Ovary (tissue), 9 donors: ENCODE results near the gene PGAM1. TPM values are rescaled to one million over a fixed set of nuclear protein-coding genes. Genes with fewer than 3 reads are reported as not detected.

Experiments
- DNase-seq, 5 donors: peaks; one replicate each; pipeline ENCODE4 v3.0.0-alpha.2; 2019 to 2020
- H3K27ac ChIP-seq, 2 donors: fragments of 200-600 bp; one replicate each; pipeline versions ENCODE4 v1.5.1 to v1.8.0; 2019 to 2022
- H3K27me3 ChIP-seq: fragments of 200-600 bp; one replicate; pipeline ENCODE4 v1.8.0; 2022
- H3K36me3 ChIP-seq: fragments of 200-600 bp; sonication (generic); one replicate; pipeline ENCODE4 v1.5.1; 2019
- H3K4me1 ChIP-seq: one replicate; pipeline ENCODE4 v1.8.1; 2013; ENCODE audit warnings: mild to moderate bottlenecking, moderate library complexity; ENCODE audit not compliant: insufficient read depth
- H3K4me3 ChIP-seq: fragments of 200-600 bp; sonication (generic); one replicate; pipeline ENCODE4 v1.5.1; 2017
- H3K9me3 ChIP-seq, 2 donors: fragments of 200-600 bp in 1 of 2; sonication (generic) in 1 of 2; one replicate each; pipeline versions ENCODE4 v1.5.1 to v1.8.1; 2013 to 2019; ENCODE audit warnings: mild to moderate bottlenecking in 1 of 2, moderate library complexity in 1 of 2
- EP300 ChIP-seq: sonication (generic); formaldehyde crosslinking; IDR thresholded peaks from one replicate; pipeline ENCODE4 v1.6.1; 2017; ENCODE audit warnings: antibody characterized with exemption
- POLR2A ChIP-seq: fragments of 450-650 bp; IDR thresholded peaks from one replicate; pipeline ENCODE4 v1.6.1; 2017; ENCODE audit warnings: antibody characterized with exemption, mild to moderate bottlenecking, moderate library complexity
- WGBS, 3 donors: extraction: QIAGEN DNeasy Blood & Tissue Kit in 1 of 3; methylation state at CpG; one replicate each; pipeline versions ENCODE4 v1.1.5 to v1.1.7; 2013 to 2017; 5-methylcytosine and 5-hydroxymethylcytosine counted together
- intact Hi-C, 4 donors: fragments of 100-400 bp; cut with DNase I; formaldehyde crosslinking; loops; one replicate each; pipeline versions ENCODE4 v1.11.0 to v1.15.1; 2022 to 2023
- polyA plus RNA-seq, 2 donors: library from polyadenylated mRNA; stranded (reverse); fragments of 200-250 nt in 1 of 2; fragments of 350-450 nt in 1 of 2; fragmentation: Illumina TruSeq in 1 of 2; extraction: RNeasy Lipid Tissue Mini Kit (QIAGEN cat#74804) in 1 of 2; gene quantifications; one replicate each; pipeline ENCODE4 v1.2.3, GENCODE V29; 2013 to 2014
- total RNA-seq, 7 donors: library from RNA; depleted of rRNA in 2 of 7; stranded (reverse); fragments of >200 nt in 2 of 7; fragmentation: NEBNext Ultra II Directional in 3 of 7; extraction: Animal tissue kit (Norgen Biotek cat#: 25700) in 3 of 7; gene quantifications; one replicate each; pipeline versions ENCODE4 v1.1.0 to v1.2.4, GENCODE V29; 2016 to 2023
- TF ChIP-seq, protein P1 (sequence below), 3 donors: fragments of 450-650 bp in 2 of 3; fragments of 200-600 bp in 1 of 3; IDR thresholded peaks; one replicate each; pipeline versions ENCODE4 v1.5.1 to v1.8.0; 2016 to 2022; ENCODE audit warnings: antibody characterized with exemption in 3 of 3, mild to moderate bottlenecking in 1 of 3
- donor health status: DM: no; HTN: no; CAD: no; lungs with moderate emphysema.
- donor health status: DM: no; HTN: no; CAD: no.
- donor health status: Bipolar disorder and iron deficiency.
- donor health status: DM: yes; HTN: yes; CAD: no.
- donor health status: DM: no; HTN: no; CAD: no.
- donor health status: DM: yes; HTN: yes; CAD: no.

The PGAM1 gene
- total and polyA plus RNA-seq, 9 donors: 98.7 to 255 (median 163) TPM

DNA sequence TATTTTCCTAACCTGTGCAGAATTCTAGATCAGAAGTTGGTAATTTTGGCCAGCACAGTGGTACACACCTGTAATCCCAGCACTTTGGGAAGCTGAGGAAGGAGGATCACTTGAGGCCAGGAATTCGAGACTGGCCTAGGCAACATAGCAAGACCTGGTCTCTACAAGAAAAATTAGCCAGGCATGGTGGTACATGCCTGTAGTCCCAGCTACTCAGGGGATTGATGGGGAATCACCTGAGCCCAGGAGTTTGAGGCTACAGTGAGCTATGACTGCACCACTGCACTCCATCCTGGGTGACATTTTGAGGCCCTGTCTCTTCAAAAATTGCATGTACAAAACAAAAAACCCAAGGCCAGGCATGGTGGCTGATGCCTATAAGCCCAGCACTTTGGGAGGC lies 8.6 kb downstream of the PGAM1 start:
- 95% methylated on average over 1 of the region's 1 CpG for WGBS, 3 donors
- Histone ChIP-seq H3K4me1 (no peaks in the 10 kb centered on the region), H3K9me3 (no peaks in the 10 kb centered on the region), H3K36me3 (no peaks in the 10 kb centered on the region), H3K27me3 (no peaks in the 10 kb centered on the region), H3K27ac (no peak overlapping the region), H3K4me3 (no peak overlapping the region)
- intact Hi-C loops: no loop called here
- TF ChIP-seq EP300 (no peak), POLR2A (no peak)
- TF ChIP-seq, protein P1, sequence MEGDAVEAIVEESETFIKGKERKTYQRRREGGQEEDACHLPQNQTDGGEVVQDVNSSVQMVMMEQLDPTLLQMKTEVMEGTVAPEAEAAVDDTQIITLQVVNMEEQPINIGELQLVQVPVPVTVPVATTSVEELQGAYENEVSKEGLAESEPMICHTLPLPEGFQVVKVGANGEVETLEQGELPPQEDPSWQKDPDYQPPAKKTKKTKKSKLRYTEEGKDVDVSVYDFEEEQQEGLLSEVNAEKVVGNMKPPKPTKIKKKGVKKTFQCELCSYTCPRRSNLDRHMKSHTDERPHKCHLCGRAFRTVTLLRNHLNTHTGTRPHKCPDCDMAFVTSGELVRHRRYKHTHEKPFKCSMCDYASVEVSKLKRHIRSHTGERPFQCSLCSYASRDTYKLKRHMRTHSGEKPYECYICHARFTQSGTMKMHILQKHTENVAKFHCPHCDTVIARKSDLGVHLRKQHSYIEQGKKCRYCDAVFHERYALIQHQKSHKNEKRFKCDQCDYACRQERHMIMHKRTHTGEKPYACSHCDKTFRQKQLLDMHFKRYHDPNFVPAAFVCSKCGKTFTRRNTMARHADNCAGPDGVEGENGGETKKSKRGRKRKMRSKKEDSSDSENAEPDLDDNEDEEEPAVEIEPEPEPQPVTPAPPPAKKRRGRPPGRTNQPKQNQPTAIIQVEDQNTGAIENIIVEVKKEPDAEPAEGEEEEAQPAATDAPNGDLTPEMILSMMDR (IDR thresholded peaks at IDR 0.05): no peak
- no peak for DNase-seq

DNA sequence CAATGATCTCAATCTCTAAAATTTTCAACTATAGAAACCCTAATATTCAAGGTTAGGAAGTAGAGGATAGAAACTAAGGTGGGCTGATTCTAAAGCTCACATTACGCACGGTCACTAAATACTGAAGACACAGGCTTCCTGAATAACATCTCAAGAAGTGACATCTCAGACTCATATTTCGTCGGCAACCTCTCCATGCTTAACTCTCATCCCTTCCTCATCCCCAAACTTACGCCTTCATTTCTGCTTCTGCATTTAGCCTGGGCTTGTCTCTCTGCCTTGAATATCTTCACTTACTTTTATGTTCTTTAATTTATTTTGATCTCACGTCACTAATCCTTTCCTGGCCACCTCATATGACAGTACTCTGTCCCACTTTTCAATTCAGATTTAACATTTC lies 9.2 kb downstream of the PGAM1 start:
- H3K27me3 ChIP-seq: no peaks in the 10 kb centered on the region
- TF ChIP-seq EP300 (no peak), POLR2A (no peak)
- TF ChIP-seq, protein P1 (IDR thresholded peaks at IDR 0.05): no peak
- H3K36me3 ChIP-seq: no peaks in the 10 kb centered on the region
- H3K9me3 ChIP-seq: no peaks in the 10 kb centered on the region
- H3K27ac ChIP-seq: no peak overlapping the region
- DNase-seq: no peak
- no peaks in the 10 kb centered on the region for H3K4me1 ChIP-seq
- H3K4me3 ChIP-seq: no peak overlapping the region
- WGBS, 3 donors: 87 to 93% (median 92%) methylated on average over 6 of the region's 6 CpGs
- intact Hi-C loops: no loop called here

DNA sequence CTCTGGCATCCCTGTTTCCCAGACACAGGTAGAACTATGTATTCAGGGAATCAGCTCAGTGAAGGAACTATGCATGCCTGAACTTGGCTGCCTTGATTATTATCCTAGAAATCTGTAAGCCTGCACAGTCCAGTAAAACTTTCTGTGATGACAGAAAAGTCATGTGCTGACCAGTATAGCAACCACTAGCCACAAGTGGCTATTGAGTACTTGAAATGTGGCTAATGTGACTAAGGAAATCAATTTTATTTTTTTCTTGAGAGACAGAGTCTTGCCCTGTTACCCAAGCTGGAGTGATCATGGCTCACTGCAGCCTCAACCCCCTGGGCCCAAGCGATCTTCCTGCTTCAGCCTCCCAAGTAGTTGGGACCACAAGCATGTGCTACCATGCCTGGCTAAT lies 16.3 kb downstream of the PGAM1 start:
- intact Hi-C loops: no loop called here
- Histone ChIP-seq H3K36me3 (no peaks in the 10 kb centered on the region), H3K9me3 (no peaks in the 10 kb centered on the region), H3K4me3 (no peak overlapping the region), H3K27me3 (no peaks in the 10 kb centered on the region), H3K27ac (no peak overlapping the region), H3K4me1 (peaks cover 6% of the 10 kb centered on the region)
- DNase-seq: no peak
- WGBS, 3 donors: 96 to 100% (median 98%) methylated on average over 1 of the region's 1 CpG
- TF ChIP-seq EP300: no peak
- TF ChIP-seq, protein P1 (IDR thresholded peaks at IDR 0.05): no peak
- TF ChIP-seq POLR2A: no peak

DNA sequence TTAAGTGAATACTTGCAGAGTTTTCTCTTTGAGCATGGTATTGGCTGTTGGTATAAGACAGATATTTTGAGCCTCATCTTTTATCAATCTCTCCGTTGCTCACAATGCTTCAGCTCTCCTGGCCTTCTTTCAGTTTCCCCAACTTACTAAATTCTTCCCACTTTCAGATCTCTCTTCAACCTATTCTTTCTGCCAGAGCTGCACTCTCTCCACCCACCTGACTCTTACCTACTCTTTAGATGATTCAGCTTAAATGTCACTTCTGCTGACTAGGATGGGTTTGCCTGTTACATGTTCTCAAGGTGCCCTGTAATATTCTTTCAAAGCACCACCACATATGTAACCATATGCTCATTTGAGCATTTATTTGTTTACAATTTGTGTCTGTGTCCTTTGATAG lies 18.2 kb downstream of the PGAM1 start:
- Histone ChIP-seq H3K27ac (no peak overlapping the region), H3K4me3 (no peak overlapping the region), H3K36me3 (no peaks in the 10 kb centered on the region), H3K4me1 (peaks cover 10% of the 10 kb centered on the region), H3K27me3 (no peaks in the 10 kb centered on the region), H3K9me3 (no peaks in the 10 kb centered on the region)
- DNase-seq: no peak
- WGBS, 3 donors: 92 to 97% (median 95%) methylated on average over 1 of the region's 1 CpG
- TF ChIP-seq, protein P1 (IDR thresholded peaks at IDR 0.05): no peak
- TF ChIP-seq POLR2A (no peak), EP300 (no peak)
- intact Hi-C loops: no loop called here

DNA sequence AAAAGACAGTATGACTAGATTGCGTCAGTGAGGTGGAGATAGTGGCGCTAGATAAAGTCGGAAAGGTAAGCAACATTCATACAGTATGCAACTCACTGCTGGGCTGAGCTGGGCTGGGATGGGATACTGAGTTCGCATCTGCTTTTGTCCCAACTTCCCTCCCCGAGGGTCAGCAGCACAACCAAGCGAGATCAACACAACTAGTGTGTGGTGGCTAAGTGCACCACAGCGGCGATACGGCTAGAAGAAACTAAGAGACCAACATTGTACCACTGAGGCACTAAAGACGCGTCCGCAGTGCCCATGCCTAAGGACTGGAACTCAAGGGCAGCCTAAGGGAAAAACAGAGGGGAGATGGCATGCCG lies 19.3 kb downstream of the PGAM1 start:
- 0 to 1% (median 1%) methylated on average over 13 of the region's 13 CpGs for WGBS, 3 donors

More for the DNA sequence above, 19.3 kb downstream of the PGAM1 start:
- Histone ChIP-seq H3K27me3 (no peaks in the 10 kb centered on the region), H3K9me3 (no peaks in the 10 kb centered on the region), H3K36me3 (no peaks in the 10 kb centered on the region), H3K4me3 (peak overlapping the region; percentile 94), H3K27ac (no peak overlapping the region), H3K4me1 (peaks cover 10% of the 10 kb centered on the region)
- intact Hi-C loops: no loop called here
- no peak for DNase-seq
- TF ChIP-seq, protein P1 (IDR thresholded peaks at IDR 0.05): no peak
- no peak for TF ChIP-seq EP300
- TF ChIP-seq POLR2A: no peak
